ENCODE data around the gene CXCL1. TPM values are rescaled to one million over a fixed set of nuclear protein-coding genes. Genes with fewer than 3 reads are reported as not detected.

Gene CXCL1
- under 1 TPM; 0.27 to 0.67 (median 0.36) TPM for polyA plus RNA-seq (ENCODE audit: insufficient read length in 3 of 3)
- long read RNA-seq, donor 1, partial matches to known transcripts = 0 of 1 reads
- long read RNA-seq, donor 1, other reads (novel, unspliced or antisense) = 0 of 1 reads
- long read RNA-seq, donor 2 = 0 reads
- long read RNA-seq, donor 3, partial matches to known transcripts = 0 of 1 reads
- long read RNA-seq, donor 3, other reads (novel, unspliced or antisense) = 0 of 1 reads
- long read RNA-seq, donor 4 = 0 reads
- long read RNA-seq, donor 5 = 0 reads
- long read RNA-seq, donor 6 = 0 reads
- long read RNA-seq, donor 7, partial matches to known transcripts = 141 of 142 reads
- long read RNA-seq, donor 7, other reads (novel, unspliced or antisense) = 0 of 142 reads
- long read RNA-seq, donor 8, partial matches to known transcripts = 0 of 2 reads
- long read RNA-seq, donor 8, other reads (novel, unspliced or antisense) = 0 of 2 reads
- long read RNA-seq, donor 9 = 0 reads
- long read RNA-seq, donor 10, partial matches to known transcripts = 27 of 27 reads
- long read RNA-seq, donor 10, other reads (novel, unspliced or antisense) = 0 of 27 reads
- long read RNA-seq, donor 11 = 0 reads
- long read RNA-seq, donor 12 = 0 reads
- long read RNA-seq, donor 13 = 0 reads
- long read RNA-seq, donor 14, partial matches to known transcripts = 0 of 1 reads
- long read RNA-seq, donor 14, other reads (novel, unspliced or antisense) = 0 of 1 reads
- long read RNA-seq, donor 15, partial matches to known transcripts = 0 of 2 reads
- long read RNA-seq, donor 15, other reads (novel, unspliced or antisense) = 0 of 2 reads
- long read RNA-seq, donor 16, partial matches to known transcripts = 41 of 41 reads
- long read RNA-seq, donor 16, other reads (novel, unspliced or antisense) = 0 of 41 reads

- no peak for DNase-seq
Measured at GRCh38 chr4:73869130-73870055, at the start of gene CXCL1. TSS of gene CXCL1 (plus strand) at chr4:73869393. CDS start at chr4:73869471, 78 bp downstream.

GRCh38 chr4:73821325-73821724 lies 47.9 kb upstream of the CXCL1 start:
- DNase-seq = no peak

- DNase-seq = no peak
Measured at GRCh38 chr4:73822389-73822788, 46.8 kb upstream of the CXCL1 start.

GRCh38 chr4:73822812-73823504 lies 46.2 kb upstream of the CXCL1 start:
- DNase-seq = no peak

- DNase-seq = no peak
Measured at GRCh38 chr4:73823760-73824159, 45.4 kb upstream of the CXCL1 start.

DNA sequence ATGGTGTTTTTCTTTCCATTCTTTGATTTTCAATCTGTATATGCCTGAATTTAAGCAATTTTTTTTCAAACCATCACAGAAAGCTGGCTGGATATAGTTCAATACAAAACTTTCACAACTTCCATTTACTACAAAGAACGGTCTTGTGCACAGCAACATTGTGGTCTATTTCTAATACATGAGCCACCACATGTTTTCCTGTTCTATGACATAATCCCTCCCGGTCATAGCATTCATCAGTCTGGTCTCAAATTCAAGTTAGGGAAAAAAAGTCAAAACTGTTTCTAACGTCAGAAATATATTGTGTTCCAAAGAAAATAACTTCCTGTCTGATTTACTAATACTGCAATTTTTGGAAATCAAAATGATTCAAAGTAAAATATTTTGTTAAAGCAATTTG lies 40.2 kb upstream of the CXCL1 start:
- DNase-seq = no peak

- no peak for DNase-seq
Measured at GRCh38 chr4:73831569-73831968, 37.6 kb upstream of the CXCL1 start.

DNA sequence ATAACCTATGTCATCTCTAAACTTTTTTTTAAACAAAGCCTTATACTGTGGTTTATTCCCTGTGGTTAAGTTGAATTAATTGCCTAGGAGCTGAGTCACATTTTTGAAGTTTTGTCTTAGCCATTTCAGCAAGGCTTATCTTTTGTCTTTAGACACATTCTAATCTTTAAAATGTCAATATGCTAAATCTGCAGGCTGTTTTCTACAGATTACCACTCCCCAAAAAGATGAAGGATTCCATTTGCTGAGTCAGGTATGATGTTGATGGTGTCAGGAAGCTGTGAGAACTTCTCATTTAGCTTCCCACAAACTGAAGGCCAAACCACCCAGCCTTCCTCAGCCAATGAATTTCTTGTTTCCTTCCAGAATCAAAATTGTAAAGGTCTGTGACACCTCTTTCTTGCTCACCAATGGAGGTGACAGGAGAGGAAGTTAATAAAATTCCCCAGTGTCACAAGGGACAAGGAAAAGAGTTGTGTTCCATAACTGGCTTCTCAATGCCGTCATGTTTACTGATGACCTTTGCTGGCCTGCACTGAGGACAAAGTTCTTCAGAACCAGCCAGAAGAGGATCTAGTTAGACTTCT lies 36.4 kb upstream of the CXCL1 start:
- DNase-seq = no peak

- DNase-seq = no peak
Measured at GRCh38 chr4:73836373-73837279, 32.6 kb upstream of the CXCL1 start, which contains the start of gene CXCL6. TSS of gene CXCL6 (plus strand) at chr4:73836678. CDS start at chr4:73836751, 73 bp downstream.

DNA sequence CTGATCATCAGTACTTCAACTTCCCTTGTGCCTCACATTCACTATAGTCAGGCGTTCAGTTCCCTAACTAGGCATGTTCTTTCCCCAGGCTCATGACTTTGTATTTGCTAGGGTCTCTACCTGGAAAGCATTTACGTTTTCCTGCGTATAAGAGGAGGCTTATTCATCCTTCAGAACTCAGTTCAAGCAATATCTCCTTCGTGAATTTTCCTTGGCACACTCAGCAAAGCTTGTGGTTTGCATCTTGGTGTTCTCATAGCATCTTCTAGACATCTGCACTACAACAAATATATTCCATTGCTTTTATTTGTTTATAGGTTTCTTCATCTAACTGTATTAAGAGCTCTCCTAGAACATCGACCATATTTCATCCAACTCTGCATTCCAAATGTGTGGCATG lies 30.1 kb upstream of the CXCL1 start:
- no peak for DNase-seq

- DNase-seq = no peak
Measured at GRCh38 chr4:73839715-73840114, 29.5 kb upstream of the CXCL1 start.

- DNase-seq = no peak
Measured at GRCh38 chr4:73841243-73841925, 27.8 kb upstream of the CXCL1 start.

- DNase-seq = no peak
Measured at GRCh38 chr4:73842696-73843095, 26.5 kb upstream of the CXCL1 start.

DNA sequence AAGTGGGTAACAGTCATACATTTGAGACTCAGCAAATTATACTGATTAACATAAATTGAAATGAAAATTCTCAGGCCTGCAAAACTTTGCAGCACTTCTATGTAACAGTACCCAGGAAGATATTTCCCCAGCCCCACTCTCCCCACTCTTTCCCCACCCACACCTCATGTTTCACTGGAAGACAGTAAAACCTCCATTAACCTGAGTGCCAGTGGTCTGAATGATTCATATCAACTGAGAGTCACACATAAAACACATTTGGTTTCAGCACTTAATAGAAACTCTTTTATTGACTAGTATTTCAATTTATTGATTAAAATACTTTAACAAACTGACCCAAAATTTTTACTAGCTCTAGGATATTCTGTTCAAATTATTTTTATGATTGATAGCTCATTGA lies 25.8 kb upstream of the CXCL1 start:
- DNase-seq = no peak

- no peak for DNase-seq
Measured at GRCh38 chr4:73844345-73844744, 24.8 kb upstream of the CXCL1 start.

DNA sequence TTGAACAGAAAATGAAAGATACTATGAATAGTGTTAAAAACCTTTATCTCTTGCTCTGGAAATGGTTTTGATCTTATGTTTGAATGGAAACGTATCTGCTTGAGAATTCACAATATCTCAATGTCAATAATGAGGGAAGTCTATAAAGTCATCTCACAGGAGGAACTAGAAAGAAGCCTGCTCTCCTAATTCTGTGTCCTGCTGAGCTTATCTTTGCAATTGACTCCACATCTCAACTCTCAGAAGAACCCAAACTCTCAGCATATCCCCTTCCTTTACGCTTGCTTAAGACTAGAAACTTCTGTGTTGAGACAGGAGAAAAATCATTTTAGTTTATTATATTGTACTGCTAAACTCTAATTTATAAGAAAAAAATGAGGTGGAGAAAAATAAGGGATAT lies 24.4 kb upstream of the CXCL1 start:
- DNase-seq = no peak

DNA sequence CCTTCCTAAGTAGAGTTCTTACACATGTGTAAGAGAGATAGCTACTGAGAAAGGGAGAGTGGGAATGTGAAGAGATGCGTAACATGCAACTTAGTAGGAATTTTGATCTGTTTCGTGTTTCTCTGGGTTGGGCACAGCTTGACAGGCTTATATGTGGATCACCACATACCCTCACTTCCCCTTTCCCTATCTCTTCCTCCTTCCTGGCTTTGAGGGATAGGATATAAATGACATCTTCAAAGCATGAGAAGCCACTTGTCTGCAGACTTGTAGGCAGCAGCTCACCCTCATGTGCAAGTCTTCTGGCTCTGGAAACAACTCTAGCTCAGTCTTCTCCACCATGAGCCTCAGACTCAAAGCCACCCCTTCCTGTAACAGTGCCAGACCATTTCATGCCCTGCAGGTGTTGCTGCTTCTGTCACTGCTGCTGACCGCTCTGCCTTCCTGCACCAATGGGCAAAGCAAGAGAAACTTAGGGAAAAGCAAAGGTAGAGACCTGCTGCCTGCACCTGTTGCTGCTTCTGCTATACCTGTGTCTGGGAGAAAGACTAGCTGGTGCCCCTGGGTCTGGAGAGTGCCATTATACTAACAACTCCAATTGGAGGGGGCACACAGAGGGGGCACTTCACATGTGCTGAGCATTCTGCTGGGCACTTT lies 21.5 kb upstream of the CXCL1 start:
- DNase-seq = no peak

GRCh38 chr4:73848183-73848777 lies 20.9 kb upstream of the CXCL1 start:
- no peak for DNase-seq
